ENCODE results near the gene MAML3. TPM values are rescaled to one million over a fixed set of nuclear protein-coding genes. Genes with fewer than 3 reads are reported as not detected.

MAML3 gene
- total RNA-seq, 5 donors from 2014 or later (not counting 1 experiment from before 2014, with no cell fraction given): 2.0 to 3.4 (median 2.7) TPM

DNA sequence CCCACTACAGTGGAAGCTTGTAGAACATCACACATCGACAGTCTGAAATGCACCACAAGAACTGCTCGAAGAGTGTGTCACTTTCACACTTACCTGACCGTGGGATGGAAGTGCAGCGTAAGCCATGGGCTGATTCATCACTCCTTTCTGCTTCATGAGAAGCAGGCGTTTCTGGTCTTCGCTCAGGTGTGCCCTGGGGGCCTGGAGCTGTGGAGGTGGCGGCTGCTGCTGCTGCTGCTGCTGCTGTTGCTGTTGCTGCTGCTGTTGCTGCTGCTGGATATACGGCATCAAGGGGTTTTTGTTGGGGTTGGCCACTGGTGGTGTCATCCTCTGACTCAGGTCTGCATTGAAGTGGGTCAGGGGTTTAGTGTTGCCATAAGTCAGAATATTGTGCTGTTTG, 264.7 kb downstream of the MAML3 start:
- H3K4me1 Mint-ChIP-seq: no peaks in the 10 kb centered on the region
- no peaks in the 10 kb centered on the region for H3K9me3 Mint-ChIP-seq
- Histone ChIP-seq H3K4me3 (ENCODE audit: control insufficient read depth in 1 of 2, extremely low read depth in 1 of 2, low read length in 1 of 2) (no peak overlapping the region), H3K9me3 (no peaks in the 10 kb centered on the region), H3K27me3 (replicated peaks in 1 of 2; ENCODE audit: control insufficient read depth in 2 of 2, extremely low read depth in 1 of 2, insufficient read depth in 2 of 2, low read length in 1 of 2) (no peaks in the 10 kb centered on the region), H3K27ac (ENCODE audit: low read length) (no peak overlapping the region), H3K36me3 (ENCODE audit: control insufficient read depth in 2 of 2, extremely low read depth in 1 of 2, insufficient read depth in 1 of 2, low read length in 1 of 2) (no peaks in the 10 kb centered on the region), H3K4me1 (ENCODE audit: control insufficient read depth in 1 of 2, extremely low read depth in 1 of 2, insufficient read depth in 2 of 2, low read length in 2 of 2) (no peaks in the 10 kb centered on the region)
- H3K4me3 Mint-ChIP-seq: no peak overlapping the region
- WGBS (ENCODE audit: insufficient coverage): 58% methylated on average over 4 of the region's 8 CpGs
- ATAC-seq (replicated peaks in 1 of 4) (no peak), DNase-seq (no peak)
- no peak overlapping the region for H3K27ac Mint-ChIP-seq
- no peaks in the 10 kb centered on the region for H3K27me3 Mint-ChIP-seq
- H3K36me3 Mint-ChIP-seq: peaks cover 13% of the 10 kb centered on the region
- ChIA-PET CTCF (no interaction called here), POLR2A (no interaction called here)

DNA sequence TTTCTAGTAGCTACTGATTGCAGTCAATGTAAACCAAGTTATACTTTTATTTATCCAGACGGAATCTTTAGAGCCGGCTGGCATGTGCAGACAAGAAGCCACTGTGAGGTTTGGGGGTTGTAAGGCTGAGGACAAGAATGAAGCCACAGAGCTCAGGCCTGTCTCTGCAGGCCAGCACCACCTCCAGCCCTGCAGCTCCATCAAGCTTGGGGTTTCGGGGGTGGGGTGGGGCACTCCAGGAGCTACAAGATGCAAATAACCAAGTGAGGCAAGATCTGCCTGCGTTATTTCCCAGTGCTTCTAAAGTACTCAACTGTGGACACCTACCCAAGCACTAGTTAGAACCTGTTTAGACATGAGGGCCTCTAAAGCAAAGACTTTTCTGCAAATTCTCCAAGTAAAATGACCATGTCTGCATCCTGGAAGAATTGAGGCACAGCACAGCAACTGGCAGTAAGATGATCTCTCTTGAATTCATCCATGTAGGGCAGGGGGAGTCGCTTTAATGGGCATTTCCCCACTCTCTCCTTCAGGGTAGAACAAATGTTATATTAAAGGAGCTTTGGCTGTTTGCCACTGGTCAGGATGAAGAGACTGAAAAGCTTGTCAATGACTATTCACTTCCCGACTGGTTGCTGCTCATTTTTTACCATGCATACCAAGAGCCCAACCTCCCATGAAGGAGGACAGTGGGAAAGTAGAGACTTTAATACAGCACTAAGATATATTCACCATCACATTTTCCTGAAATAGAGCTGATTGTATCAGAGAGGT, 265.8 kb downstream of the MAML3 start:
- Histone ChIP-seq H3K36me3 (ENCODE audit: control insufficient read depth in 2 of 2, extremely low read depth in 1 of 2, insufficient read depth in 1 of 2, low read length in 1 of 2) (no peaks in the 10 kb centered on the region), H3K9me3 (no peaks in the 10 kb centered on the region), H3K4me3 (ENCODE audit: control insufficient read depth in 1 of 2, extremely low read depth in 1 of 2, low read length in 1 of 2) (no peak overlapping the region), H3K4me1 (ENCODE audit: control insufficient read depth in 1 of 2, extremely low read depth in 1 of 2, insufficient read depth in 2 of 2, low read length in 2 of 2) (no peaks in the 10 kb centered on the region), H3K27me3 (replicated peaks in 1 of 2; ENCODE audit: control insufficient read depth in 2 of 2, extremely low read depth in 1 of 2, insufficient read depth in 2 of 2, low read length in 1 of 2) (no peaks in the 10 kb centered on the region), H3K27ac (ENCODE audit: low read length) (no peak overlapping the region)
- CTCF ChIA-PET: interaction anchor here in 1 of 2 donors (0.7 kb wide), 1 partner anchor 90 kb away, joined by 10 read pairs; no protein-coding TSS in a partner anchor
- H3K4me1 Mint-ChIP-seq: no peaks in the 10 kb centered on the region
- no peak for DNase-seq
- no peak for ATAC-seq (replicated peaks in 1 of 4)
- no peak overlapping the region for H3K4me3 Mint-ChIP-seq
- H3K36me3 Mint-ChIP-seq: peaks cover 13% of the 10 kb centered on the region
- H3K27me3 Mint-ChIP-seq: no peaks in the 10 kb centered on the region
- no peak overlapping the region for H3K27ac Mint-ChIP-seq
- 96% methylated on average over 2 of the region's 6 CpGs for WGBS (ENCODE audit: insufficient coverage)
- POLR2A ChIA-PET: interaction anchor here (0.6 kb wide), 2 partner anchors 99 to 147 kb away, joined by 4 to 6 read pairs; no protein-coding TSS in a partner anchor
- peaks cover 3 to 4% (median 3%) of the 10 kb centered on the region in 3 donors for H3K9me3 Mint-ChIP-seq

DNA sequence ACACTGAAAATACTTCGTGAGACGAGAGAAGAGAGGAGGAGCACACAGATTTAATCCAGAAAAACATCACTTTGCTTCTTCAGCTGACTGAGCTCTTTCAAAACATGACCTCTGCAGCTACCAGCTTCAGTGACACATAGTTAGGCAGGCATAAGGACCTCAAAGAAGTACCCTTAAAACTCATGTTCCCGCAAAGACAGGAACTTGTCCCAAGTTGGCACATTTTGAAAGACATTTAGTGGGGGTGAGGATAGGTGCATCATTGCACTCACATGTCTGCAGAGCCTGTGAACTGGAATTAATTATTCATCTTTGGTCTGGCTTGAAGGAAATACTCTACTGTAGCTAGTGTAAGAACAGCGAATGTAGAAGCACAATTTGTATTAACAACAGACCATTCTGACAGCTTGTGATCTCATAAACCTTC, 266.6 kb downstream of the MAML3 start:
- H3K27me3 Mint-ChIP-seq: no peaks in the 10 kb centered on the region
- Histone ChIP-seq H3K36me3 (ENCODE audit: control insufficient read depth in 2 of 2, extremely low read depth in 1 of 2, insufficient read depth in 1 of 2, low read length in 1 of 2) (no peaks in the 10 kb centered on the region), H3K4me1 (ENCODE audit: control insufficient read depth in 1 of 2, extremely low read depth in 1 of 2, insufficient read depth in 2 of 2, low read length in 2 of 2) (no peaks in the 10 kb centered on the region), H3K9me3 (no peaks in the 10 kb centered on the region), H3K27ac (ENCODE audit: low read length) (no peak overlapping the region), H3K27me3 (replicated peaks in 1 of 2; ENCODE audit: control insufficient read depth in 2 of 2, extremely low read depth in 1 of 2, insufficient read depth in 2 of 2, low read length in 1 of 2) (no peaks in the 10 kb centered on the region), H3K4me3 (ENCODE audit: control insufficient read depth in 1 of 2, extremely low read depth in 1 of 2, low read length in 1 of 2) (no peak overlapping the region)
- ChIA-PET POLR2A (interaction anchor here in 1 of 2 donors (0.6 kb wide), 1 partner anchor 98 kb away, joined by 4 read pairs; no protein-coding TSS in a partner anchor), CTCF (interaction anchor here in 1 of 2 donors (0.7 kb wide), 1 partner anchor 91 kb away, joined by 10 read pairs; no protein-coding TSS in a partner anchor)
- H3K4me1 Mint-ChIP-seq: no peaks in the 10 kb centered on the region
- no CpG with 5 or more reads among the region's 4 CpGs for WGBS (ENCODE audit: insufficient coverage)
- peaks cover 7 to 8% (median 7%) of the 10 kb centered on the region in 3 donors for H3K9me3 Mint-ChIP-seq
- no peak overlapping the region for H3K27ac Mint-ChIP-seq
- peaks cover 13% of the 10 kb centered on the region for H3K36me3 Mint-ChIP-seq
- H3K4me3 Mint-ChIP-seq: no peak overlapping the region
- no peak for ATAC-seq (replicated peaks in 1 of 4)
- no peak for DNase-seq

DNA sequence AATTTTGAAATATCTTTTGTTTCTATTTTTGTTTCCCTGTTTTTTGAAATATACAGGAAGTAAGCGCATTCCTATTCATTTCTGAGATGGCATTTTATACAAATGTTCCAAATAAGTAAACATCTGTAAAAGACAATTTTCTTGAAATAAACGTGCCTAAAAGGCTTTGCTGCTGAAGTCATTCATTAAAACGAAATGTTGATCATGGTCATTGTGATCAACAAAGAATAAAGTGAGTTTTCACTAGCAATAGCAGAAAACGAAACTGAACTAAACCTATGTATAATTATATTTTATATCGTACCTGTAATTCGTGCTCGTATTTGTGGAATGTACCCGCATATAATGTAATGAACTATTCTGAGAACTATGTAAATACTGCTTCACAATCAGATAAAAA, 267.2 kb downstream of the MAML3 start:
- POLR2A ChIA-PET: no interaction called here
- Histone ChIP-seq H3K4me1 (ENCODE audit: control insufficient read depth in 1 of 2, extremely low read depth in 1 of 2, insufficient read depth in 2 of 2, low read length in 2 of 2) (no peaks in the 10 kb centered on the region), H3K27ac (ENCODE audit: low read length) (no peak overlapping the region), H3K36me3 (ENCODE audit: control insufficient read depth in 2 of 2, extremely low read depth in 1 of 2, insufficient read depth in 1 of 2, low read length in 1 of 2) (no peaks in the 10 kb centered on the region), H3K4me3 (ENCODE audit: control insufficient read depth in 1 of 2, extremely low read depth in 1 of 2, low read length in 1 of 2) (no peak overlapping the region), H3K9me3 (no peaks in the 10 kb centered on the region), H3K27me3 (replicated peaks in 1 of 2; ENCODE audit: control insufficient read depth in 2 of 2, extremely low read depth in 1 of 2, insufficient read depth in 2 of 2, low read length in 1 of 2) (no peaks in the 10 kb centered on the region)
- H3K27ac Mint-ChIP-seq: no peak overlapping the region
- WGBS (ENCODE audit: insufficient coverage): no CpG with 5 or more reads among the region's 8 CpGs
- no peak overlapping the region for H3K4me3 Mint-ChIP-seq
- H3K36me3 Mint-ChIP-seq: peaks cover 13% of the 10 kb centered on the region
- no peak for ATAC-seq (replicated peaks in 1 of 4)
- peaks cover 7 to 8% (median 7%) of the 10 kb centered on the region in 3 donors for H3K9me3 Mint-ChIP-seq
- no peaks in the 10 kb centered on the region for H3K27me3 Mint-ChIP-seq
- CTCF ChIA-PET: no interaction called here
- DNase-seq: no peak
- no peaks in the 10 kb centered on the region for H3K4me1 Mint-ChIP-seq

DNA sequence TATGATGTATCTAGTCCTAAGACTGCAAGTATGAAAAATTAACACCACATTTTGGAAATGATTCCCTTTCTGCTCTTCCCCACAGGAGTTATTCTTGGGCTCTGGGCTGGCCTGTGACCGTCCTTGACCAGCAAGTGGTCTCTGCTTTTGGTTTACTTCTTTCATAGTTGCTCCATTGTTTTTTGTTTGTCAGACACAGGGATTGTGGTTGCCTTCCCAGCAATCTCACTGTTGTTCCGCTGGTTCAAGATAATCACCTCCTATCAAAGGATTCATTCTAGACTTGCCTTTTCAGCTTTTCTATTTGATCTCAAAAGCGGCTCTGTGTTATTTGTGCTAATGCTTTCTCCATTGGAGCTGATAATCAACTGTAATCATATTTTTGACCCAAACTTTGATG, 269.5 kb downstream of the MAML3 start:
- ATAC-seq (replicated peaks in 1 of 4) (no peak), DNase-seq (no peak)
- POLR2A ChIA-PET: no interaction called here
- no peaks in the 10 kb centered on the region for H3K4me1 Mint-ChIP-seq
- H3K9me3 Mint-ChIP-seq: peaks cover 7 to 8% (median 7%) of the 10 kb centered on the region in 3 donors
- WGBS (ENCODE audit: insufficient coverage): 94% methylated on average over 2 of the region's 3 CpGs
- Histone ChIP-seq H3K4me3 (ENCODE audit: control insufficient read depth in 1 of 2, extremely low read depth in 1 of 2, low read length in 1 of 2) (no peak overlapping the region), H3K36me3 (ENCODE audit: control insufficient read depth in 2 of 2, extremely low read depth in 1 of 2, insufficient read depth in 1 of 2, low read length in 1 of 2) (no peaks in the 10 kb centered on the region), H3K27ac (ENCODE audit: low read length) (no peak overlapping the region), H3K27me3 (replicated peaks in 1 of 2; ENCODE audit: control insufficient read depth in 2 of 2, extremely low read depth in 1 of 2, insufficient read depth in 2 of 2, low read length in 1 of 2) (no peaks in the 10 kb centered on the region), H3K9me3 (no peaks in the 10 kb centered on the region), H3K4me1 (ENCODE audit: control insufficient read depth in 1 of 2, extremely low read depth in 1 of 2, insufficient read depth in 2 of 2, low read length in 2 of 2) (no peaks in the 10 kb centered on the region)
- H3K27me3 Mint-ChIP-seq: no peaks in the 10 kb centered on the region
- H3K27ac Mint-ChIP-seq: no peak overlapping the region
- no peak overlapping the region for H3K4me3 Mint-ChIP-seq
- CTCF ChIA-PET: interaction anchor here in 1 of 2 donors (0.6 kb wide), 1 partner anchor 22 kb away, joined by 4 read pairs; no protein-coding TSS in a partner anchor
- peaks cover 1% of the 10 kb centered on the region for H3K36me3 Mint-ChIP-seq

DNA sequence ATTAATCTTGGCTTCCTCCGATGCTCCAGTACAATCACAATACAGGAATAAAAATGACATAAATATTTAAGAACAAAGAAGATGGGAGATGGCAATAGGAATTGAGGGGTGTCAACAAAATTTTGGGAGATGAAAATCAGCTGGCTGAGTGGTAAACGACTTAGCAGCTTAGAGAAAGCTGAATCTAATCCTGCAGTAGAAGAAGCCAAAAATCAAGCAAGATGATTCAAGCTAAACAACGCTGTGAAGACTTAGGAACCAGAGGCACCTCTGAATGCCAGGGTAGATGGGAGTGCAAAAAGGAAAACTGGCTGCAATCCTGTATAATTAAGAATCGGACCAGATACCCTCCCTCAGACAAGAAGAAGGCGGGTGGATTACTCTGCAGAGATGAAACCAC, 273.1 kb downstream of the MAML3 start:
- ATAC-seq (replicated peaks in 1 of 4): no peak
- H3K27ac Mint-ChIP-seq: no peak overlapping the region
- H3K9me3 Mint-ChIP-seq: peaks cover 7 to 8% (median 7%) of the 10 kb centered on the region in 3 donors

More for the DNA sequence above, 273.1 kb downstream of the MAML3 start:
- ChIA-PET POLR2A (no interaction called here), CTCF (no interaction called here)
- DNase-seq: no peak
- WGBS (ENCODE audit: insufficient coverage): 90% methylated on average over 1 of the region's 5 CpGs
- H3K4me3 Mint-ChIP-seq: no peak overlapping the region
- H3K36me3 ChIP-seq (ENCODE audit: control insufficient read depth in 2 of 2, extremely low read depth in 1 of 2, insufficient read depth in 1 of 2, low read length in 1 of 2): no peaks in the 10 kb centered on the region
- no peaks in the 10 kb centered on the region for H3K4me1 Mint-ChIP-seq
- no peaks in the 10 kb centered on the region for H3K9me3 ChIP-seq
- H3K27me3 Mint-ChIP-seq: no peaks in the 10 kb centered on the region
- no peaks in the 10 kb centered on the region for H3K4me1 ChIP-seq (ENCODE audit: control insufficient read depth in 1 of 2, extremely low read depth in 1 of 2, insufficient read depth in 2 of 2, low read length in 2 of 2)
- peaks cover 0 to 4% of the 10 kb centered on the region in 2 experiments for H3K27me3 ChIP-seq (replicated peaks in 1 of 2; ENCODE audit: control insufficient read depth in 2 of 2, extremely low read depth in 1 of 2, insufficient read depth in 2 of 2, low read length in 1 of 2)
- no peak overlapping the region for H3K27ac ChIP-seq (ENCODE audit: low read length)
- H3K36me3 Mint-ChIP-seq: no peaks in the 10 kb centered on the region
- H3K4me3 ChIP-seq (ENCODE audit: control insufficient read depth in 1 of 2, extremely low read depth in 1 of 2, low read length in 1 of 2): no peak overlapping the region

Data from T-cell (primary cell).